ENCODE data around the gene IREB2. TPM values are rescaled to one million over a fixed set of nuclear protein-coding genes. Genes with fewer than 3 reads are reported as not detected.

Gene IREB2
- total and polyA plus RNA-seq, 2 of the 13 experiments (the other 11 are each of a cell fraction or from before 2014, with no cell fraction given) = 24.2 to 30.4 TPM

- Histone ChIP-seq H3K36me3 (replicated peaks in 1 of 2; ENCODE audit: control insufficient read depth in 1 of 2, insufficient read depth in 2 of 2, low read length in 2 of 2) (no peaks in the 10 kb centered on the region), H3K4me1 (ENCODE audit: insufficient read depth, low read length) (no peaks in the 10 kb centered on the region), H2AFZ (ENCODE audit: low read length) (no peak overlapping the region), H3K4me3 (replicated peaks in 1 of 3; ENCODE audit: insufficient read depth in 1 of 3, low read depth in 2 of 3, low read length in 3 of 3) (no peak overlapping the region), H3K27ac (ENCODE audit: extremely low read length, insufficient read depth, low read length) (no peak overlapping the region), H3K9ac (ENCODE audit: insufficient read depth, low read depth, low read length) (no peak overlapping the region), H3K79me2 (ENCODE audit: insufficient read depth, low read length) (no peaks in the 10 kb centered on the region), H3K4me2 (ENCODE audit: low read depth, low read length) (no peak overlapping the region), H3K27me3 (ENCODE audit: control insufficient read depth in 1 of 2, insufficient read depth in 2 of 2, low read length in 2 of 2) (no peaks in the 10 kb centered on the region), H3K9me3 (ENCODE audit: low read length) (no peaks in the 10 kb centered on the region), H4K20me1 (ENCODE audit: insufficient read depth, low read length) (no peaks in the 10 kb centered on the region)
- ATAC-seq (no peak), FAIRE-seq (no peak), DNase-seq (ENCODE audit: low spot score) (no peak)
- intact Hi-C loops (cut with micrococcal nuclease; ENCODE audit: unreplicated experiment) = no loop called here
- WGBS (ENCODE audit: low lambda C conversion rate) = 36% methylated on average over 2 of the region's 2 CpGs
- ChIA-PET POLR2A (no interaction called here), CTCF (ENCODE audit: low intra/inter-chr PET ratio, low total read pairs) (no interaction called here)
- no peak for TF ChIP-seq ZNF777 (CRISPR knock-in tag; IDR thresholded peaks at IDR 0.05)
- no peak for TF ChIP-seq SP2 (CRISPR knock-in tag; IDR thresholded peaks at IDR 0.05)
- no peak for TF ChIP-seq ZNF660 (CRISPR knock-in tag; IDR thresholded peaks at IDR 0.05; ENCODE audit: borderline replicate concordance, low read depth)
- no peak for TF ChIP-seq ZNF772 (CRISPR knock-in tag; IDR thresholded peaks at IDR 0.05)
- TF ChIP-seq, protein P1, sequence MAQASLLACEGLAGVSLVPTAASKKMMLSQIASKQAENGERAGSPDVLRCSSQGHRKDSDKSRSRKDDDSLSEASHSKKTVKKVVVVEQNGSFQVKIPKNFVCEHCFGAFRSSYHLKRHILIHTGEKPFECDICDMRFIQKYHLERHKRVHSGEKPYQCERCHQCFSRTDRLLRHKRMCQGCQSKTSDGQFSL (CRISPR knock-in tag; IDR thresholded peaks at IDR 0.05) = no peak
- no peak for TF ChIP-seq ESRRA (CRISPR knock-in tag; IDR thresholded peaks at IDR 0.05; ENCODE audit: low read depth)
- TF ChIP-seq, protein P2, sequence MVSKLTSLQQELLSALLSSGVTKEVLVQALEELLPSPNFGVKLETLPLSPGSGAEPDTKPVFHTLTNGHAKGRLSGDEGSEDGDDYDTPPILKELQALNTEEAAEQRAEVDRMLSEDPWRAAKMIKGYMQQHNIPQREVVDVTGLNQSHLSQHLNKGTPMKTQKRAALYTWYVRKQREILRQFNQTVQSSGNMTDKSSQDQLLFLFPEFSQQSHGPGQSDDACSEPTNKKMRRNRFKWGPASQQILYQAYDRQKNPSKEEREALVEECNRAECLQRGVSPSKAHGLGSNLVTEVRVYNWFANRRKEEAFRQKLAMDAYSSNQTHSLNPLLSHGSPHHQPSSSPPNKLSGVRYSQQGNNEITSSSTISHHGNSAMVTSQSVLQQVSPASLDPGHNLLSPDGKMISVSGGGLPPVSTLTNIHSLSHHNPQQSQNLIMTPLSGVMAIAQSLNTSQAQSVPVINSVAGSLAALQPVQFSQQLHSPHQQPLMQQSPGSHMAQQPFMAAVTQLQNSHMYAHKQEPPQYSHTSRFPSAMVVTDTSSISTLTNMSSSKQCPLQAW (CRISPR knock-in tag; IDR thresholded peaks at IDR 0.05) = no peak
- no peak for TF ChIP-seq SMYD3 (CRISPR knock-in tag; IDR thresholded peaks at IDR 0.05)
- no peak for TF ChIP-seq ZC3H13 (CRISPR knock-in tag; IDR thresholded peaks at IDR 0.05)
- no peak for TF ChIP-seq KDM6A (CRISPR knock-in tag; IDR thresholded peaks at IDR 0.05; ENCODE audit: low read depth)
- TF ChIP-seq, protein P3, sequence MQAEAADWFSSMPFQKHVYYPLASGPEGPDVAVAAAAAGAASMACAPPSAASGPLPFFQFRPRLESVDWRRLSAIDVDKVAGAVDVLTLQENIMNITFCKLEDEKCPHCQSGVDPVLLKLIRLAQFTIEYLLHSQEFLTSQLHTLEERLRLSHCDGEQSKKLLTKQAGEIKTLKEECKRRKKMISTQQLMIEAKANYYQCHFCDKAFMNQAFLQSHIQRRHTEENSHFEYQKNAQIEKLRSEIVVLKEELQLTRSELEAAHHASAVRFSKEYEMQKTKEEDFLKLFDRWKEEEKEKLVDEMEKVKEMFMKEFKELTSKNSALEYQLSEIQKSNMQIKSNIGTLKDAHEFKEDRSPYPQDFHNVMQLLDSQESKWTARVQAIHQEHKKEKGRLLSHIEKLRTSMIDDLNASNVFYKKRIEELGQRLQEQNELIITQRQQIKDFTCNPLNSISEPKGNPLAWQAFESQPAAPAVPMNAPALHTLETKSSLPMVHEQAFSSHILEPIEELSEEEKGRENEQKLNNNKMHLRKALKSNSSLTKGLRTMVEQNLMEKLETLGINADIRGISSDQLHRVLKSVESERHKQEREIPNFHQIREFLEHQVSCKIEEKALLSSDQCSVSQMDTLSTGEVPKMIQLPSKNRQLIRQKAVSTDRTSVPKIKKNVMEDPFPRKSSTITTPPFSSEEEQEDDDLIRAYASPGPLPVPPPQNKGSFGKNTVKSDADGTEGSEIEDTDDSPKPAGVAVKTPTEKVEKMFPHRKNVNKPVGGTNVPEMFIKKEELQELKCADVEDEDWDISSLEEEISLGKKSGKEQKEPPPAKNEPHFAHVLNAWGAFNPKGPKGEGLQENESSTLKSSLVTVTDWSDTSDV (CRISPR knock-in tag; IDR thresholded peaks at IDR 0.05) = no peak
- no peak for TF ChIP-seq NRL (CRISPR knock-in tag; IDR thresholded peaks at IDR 0.05; ENCODE audit: borderline replicate concordance)
- no peak for TF ChIP-seq SP1 (IDR thresholded peaks at IDR 0.05)
- no peak for TF ChIP-seq SP1 (CRISPR knock-in tag; IDR thresholded peaks at IDR 0.05)
- TF ChIP-seq, protein P4, sequence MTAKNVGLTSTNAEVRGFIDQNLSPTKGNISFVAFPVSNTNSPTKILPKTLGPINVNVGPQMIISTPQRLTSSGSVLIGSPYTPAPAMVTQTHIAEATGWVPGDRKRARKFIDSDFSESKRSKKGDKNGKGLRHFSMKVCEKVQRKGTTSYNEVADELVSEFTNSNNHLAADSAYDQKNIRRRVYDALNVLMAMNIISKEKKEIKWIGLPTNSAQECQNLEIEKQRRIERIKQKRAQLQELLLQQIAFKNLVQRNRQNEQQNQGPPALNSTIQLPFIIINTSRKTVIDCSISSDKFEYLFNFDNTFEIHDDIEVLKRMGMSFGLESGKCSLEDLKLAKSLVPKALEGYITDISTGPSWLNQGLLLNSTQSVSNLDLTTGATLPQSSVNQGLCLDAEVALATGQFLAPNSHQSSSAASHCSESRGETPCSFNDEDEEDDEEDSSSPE (CRISPR knock-in tag; IDR thresholded peaks at IDR 0.05) = no peak
- TF ChIP-seq ZNF747 (CRISPR knock-in tag; IDR thresholded peaks at IDR 0.05; ENCODE audit: borderline replicate concordance) = no peak
- TF ChIP-seq ZNF350 (CRISPR knock-in tag; IDR thresholded peaks at IDR 0.05; ENCODE audit: borderline replicate concordance, low read depth) = no peak
- no peak for TF ChIP-seq ELF3 (CRISPR knock-in tag; IDR thresholded peaks at IDR 0.05)
- no peak for TF ChIP-seq POLR2A (IDR thresholded peaks at IDR 0.05; ENCODE audit: insufficient read depth in 1 of 2, low read depth in 2 of 2, low read length in 2 of 2)
- TF ChIP-seq, protein P5, sequence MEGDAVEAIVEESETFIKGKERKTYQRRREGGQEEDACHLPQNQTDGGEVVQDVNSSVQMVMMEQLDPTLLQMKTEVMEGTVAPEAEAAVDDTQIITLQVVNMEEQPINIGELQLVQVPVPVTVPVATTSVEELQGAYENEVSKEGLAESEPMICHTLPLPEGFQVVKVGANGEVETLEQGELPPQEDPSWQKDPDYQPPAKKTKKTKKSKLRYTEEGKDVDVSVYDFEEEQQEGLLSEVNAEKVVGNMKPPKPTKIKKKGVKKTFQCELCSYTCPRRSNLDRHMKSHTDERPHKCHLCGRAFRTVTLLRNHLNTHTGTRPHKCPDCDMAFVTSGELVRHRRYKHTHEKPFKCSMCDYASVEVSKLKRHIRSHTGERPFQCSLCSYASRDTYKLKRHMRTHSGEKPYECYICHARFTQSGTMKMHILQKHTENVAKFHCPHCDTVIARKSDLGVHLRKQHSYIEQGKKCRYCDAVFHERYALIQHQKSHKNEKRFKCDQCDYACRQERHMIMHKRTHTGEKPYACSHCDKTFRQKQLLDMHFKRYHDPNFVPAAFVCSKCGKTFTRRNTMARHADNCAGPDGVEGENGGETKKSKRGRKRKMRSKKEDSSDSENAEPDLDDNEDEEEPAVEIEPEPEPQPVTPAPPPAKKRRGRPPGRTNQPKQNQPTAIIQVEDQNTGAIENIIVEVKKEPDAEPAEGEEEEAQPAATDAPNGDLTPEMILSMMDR (CRISPR knock-in tag; IDR thresholded peaks at IDR 0.05) = no peak
- in situ Hi-C loops (cut with HindIII; ENCODE audit: extremely low pct_ligation_motif_present, low pct_unique_long_range_greater_than_20kb) = no loop called here
- no TSS peak for BruUV-seq (replicated peaks)
Measured at GRCh38 chr15:78533331-78533730, 95.3 kb downstream of the IREB2 start.

All from HepG2 (cell line).